GM21515 (cell line): ENCODE measurements around the gene HSPA12A.
"Not testable (repeated sequence)": the region's sequence is repeated elsewhere in the genome, so short reads cannot be mapped to it uniquely, and the experiment has no call there.

ENCODE experiments used
- ATAC-seq: cut with Tn5 transposase; IDR thresholded peaks from one replicate; pipeline ENCODE4 v1.9.1; 2021; ENCODE audit not compliant: unreplicated experiment

HSPA12A gene

DNA sequence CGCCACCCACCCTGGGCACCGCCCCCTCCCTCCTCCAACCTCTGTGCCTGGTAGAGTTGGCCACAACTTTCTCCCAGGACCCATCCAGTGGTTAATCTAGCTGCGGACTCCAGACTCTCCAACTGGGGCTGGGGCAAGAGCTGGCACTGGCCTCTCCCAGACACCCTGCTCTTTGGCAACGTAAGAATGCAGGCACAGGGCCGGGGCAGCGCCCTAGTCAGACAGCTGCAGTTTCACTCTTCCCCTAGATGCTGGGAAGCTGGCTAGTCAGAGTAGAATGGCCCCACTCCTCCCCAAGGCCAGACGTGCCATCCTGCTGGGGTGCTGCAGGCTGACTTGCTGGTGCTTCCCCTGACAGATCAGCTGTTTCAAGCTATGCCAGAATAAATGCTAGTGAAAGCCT is 22.1 kb downstream of the HSPA12A start:
- no peak for ATAC-seq

DNA sequence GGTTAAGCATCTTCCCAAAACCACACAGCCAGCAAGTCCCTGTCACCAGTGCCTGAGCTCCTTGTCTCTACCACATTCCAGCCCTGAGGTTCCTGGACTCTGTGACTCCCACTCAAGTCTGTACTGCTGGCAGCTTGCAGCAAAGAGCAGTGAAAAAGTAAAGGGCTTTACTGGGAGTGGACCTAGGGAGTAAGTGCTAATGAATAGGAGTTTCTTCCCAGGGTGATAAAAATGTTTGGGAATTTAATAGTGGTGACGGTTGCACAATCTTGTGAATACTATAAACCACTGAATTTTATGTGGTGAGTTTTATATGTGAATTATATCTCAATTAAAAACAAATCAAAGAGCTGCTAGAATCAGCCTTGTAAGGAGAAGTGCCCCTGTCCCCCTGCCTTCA is 22.6 kb downstream of the HSPA12A start:
- ATAC-seq, result no peak

DNA sequence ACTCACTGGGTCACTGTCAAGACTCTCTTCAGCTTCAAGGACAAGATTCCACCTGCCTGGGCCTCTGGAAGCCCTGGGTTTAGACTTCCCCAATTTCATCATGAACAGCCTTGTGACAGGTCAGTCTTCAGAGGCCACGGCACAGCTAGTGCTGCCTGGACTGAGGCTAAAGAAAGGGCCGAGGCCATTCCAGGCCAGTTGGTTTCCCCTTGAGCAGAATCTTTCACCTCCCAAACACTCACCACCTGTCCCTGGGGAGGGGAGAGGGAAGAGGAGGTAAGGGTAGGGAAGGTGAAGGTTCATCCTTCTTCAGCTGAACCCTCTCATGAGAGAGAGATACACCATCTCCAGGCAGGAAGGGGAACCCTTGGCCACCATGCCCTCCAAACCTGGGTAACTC is 24.3 kb downstream of the HSPA12A start:
- ATAC-seq, result no peak

DNA sequence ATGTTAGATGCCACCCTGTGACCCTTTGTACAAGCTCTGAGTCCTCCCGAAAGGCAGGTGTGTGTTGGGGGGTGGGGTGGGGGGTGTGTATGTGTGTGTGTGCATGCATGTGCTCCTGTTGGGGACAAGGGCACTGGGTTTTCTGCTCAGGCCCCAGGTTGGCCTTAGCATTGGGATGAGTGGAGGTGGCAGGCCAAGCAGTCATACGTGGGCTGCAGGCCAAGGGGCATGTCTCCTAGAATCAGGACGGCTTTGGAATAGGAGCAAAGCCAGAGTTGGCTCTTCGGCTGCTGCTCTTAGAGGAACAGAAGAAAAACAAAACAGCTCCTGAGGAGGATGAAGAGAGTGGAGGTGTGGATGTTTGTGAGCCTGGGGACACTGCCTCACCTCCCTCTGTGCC is 26.0 kb downstream of the HSPA12A start:
- no peak for ATAC-seq

DNA sequence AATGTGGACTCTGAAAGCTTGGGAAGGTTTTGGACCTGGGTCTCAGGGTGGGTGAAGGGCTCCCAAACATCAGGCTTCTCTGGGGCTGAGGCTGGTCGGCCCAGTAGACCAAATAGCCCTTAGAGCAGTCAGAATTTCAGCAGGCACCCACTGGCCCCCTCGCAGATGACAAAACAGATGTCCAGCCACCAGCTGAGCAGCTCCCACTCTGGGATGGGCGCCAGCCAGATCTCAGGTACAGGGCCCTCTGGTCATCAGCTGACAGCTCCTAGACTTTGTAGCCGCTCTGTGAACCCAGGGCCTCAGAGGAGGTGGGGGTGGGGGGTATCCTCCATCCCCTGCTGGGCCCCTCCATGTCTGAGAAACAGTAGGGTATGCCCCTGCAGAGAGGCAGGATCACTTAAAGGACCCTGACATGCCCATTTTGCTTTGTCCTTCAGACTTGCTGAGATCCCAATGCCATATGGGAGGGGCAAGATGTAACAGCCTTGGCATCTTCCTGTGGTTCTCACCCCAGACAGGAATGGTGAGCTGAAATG is 26.5 kb downstream of the HSPA12A start:
- ATAC-seq, result no peak

DNA sequence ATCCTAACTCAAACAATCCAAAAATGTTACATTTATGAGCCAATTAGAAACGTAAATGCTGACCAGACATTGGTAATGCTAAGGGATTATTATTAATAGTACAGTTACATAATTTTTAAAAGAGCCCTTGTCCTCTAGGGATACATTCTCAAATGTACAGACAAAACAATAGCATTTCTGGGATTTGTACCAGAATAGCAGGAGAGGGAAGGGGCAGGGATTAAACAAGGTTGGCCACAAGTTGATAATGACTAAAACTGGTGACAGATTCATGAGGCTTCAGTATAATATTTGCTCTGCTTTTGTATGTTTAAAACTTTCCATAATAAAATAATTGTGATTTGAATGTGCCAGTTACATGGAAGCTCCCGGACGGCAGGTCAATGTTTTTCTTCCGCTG is 27.0 kb downstream of the HSPA12A start:
- ATAC-seq, result no peak

DNA sequence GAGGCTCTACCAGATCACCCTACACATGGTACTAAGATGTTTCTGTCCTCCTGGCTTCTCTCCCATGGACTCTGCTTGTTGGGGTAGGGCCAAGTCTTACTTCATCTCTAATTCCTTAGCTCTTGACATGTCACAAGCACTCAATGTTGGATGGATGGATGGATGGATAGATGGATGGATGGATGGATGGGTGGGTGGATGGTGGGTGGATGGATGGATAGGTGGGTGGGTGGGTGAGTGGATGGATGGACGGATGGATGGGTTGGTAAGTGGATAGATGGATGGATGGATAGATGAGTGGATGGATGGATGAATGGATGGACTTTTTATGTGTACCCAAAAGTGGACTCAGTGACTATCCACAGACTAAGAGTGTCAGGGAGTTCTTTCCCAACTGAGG is 28.5 kb downstream of the HSPA12A start:
- ATAC-seq, result no peak

DNA sequence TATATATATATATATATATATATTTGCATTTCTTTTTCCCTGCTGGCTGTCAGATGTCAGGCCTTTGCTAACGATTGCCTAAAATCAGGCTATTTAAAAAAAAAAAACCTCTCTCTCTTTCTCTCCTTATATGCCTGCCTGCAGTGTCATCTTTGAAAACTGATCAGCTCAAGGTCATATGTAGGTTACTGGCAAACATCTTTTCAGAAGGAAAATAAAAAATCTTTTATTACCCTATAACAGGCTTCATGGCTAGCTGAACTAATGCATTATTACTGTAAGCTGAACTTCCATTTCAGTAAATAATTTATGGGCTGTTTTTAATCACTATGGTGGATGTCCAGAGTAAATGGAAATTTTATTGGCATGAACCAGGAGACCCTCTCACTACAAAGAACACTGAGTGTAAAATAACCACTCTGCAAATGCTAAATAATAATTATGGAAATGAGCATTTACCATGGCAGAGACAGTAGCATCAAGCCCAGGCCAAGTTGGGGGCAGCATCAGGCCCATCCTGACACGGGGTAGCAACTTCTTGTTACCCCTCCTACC is 29.3 kb downstream of the HSPA12A start:
- ATAC-seq, result no peak

DNA sequence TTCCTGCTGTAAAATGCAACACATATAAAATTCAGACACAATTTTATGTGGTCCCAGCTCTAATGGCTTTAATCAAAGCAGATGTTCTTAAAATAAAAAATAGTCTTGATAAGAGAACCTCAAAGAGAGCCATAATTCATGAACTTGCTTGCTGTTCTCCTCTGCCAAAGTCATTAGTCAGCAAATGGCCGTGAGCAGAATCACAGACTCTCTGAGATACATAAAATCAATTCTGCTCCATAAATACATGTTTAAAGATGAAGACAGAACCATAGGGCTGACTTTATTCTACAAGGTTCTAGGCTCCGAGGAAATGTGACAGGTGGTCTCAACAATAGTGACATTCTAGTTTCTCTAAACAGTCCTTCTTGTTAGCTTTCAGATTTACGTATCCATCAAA is 29.8 kb downstream of the HSPA12A start:
- ATAC-seq, result no peak

DNA sequence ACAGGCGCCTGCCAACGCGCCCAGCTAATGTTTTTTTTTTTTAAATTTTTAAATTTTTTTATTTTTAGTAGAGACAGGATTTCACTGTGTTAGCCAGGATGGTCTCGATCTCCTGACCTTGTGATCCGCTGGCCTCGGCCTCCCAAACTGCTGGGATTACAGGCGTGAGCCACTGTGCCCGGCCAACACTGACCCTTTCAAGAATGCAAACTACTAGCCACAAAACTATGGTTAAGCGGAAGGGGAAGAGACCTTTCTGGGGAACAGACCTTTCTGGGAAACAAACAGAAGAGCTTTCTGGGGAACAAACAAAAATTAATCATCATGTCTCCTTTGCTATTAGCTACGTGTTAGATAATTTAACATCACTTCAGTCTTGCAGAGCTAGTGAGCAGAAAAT is 30.6 kb downstream of the HSPA12A start:
- ATAC-seq, result not testable (repeated sequence)

DNA sequence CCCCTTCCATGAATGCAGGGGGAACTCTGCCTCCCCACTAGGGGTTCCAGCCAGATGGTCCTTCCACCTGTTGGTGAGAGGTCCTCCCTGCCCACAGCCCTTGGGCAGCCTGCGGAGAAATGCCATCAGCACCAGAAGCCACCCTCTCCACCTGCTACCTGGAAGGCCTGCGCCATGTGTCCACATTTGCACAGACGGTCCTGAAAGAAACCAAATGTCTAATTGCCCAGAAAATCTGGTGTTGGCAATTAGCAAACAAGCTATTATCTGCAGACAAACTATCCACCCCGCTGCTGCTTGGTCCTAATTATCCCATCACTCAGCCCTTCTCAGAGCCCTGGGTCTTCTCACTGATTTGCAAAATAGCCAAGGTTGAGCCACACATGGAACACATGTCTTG is 32.3 kb downstream of the HSPA12A start:
- ATAC-seq, result no peak

DNA sequence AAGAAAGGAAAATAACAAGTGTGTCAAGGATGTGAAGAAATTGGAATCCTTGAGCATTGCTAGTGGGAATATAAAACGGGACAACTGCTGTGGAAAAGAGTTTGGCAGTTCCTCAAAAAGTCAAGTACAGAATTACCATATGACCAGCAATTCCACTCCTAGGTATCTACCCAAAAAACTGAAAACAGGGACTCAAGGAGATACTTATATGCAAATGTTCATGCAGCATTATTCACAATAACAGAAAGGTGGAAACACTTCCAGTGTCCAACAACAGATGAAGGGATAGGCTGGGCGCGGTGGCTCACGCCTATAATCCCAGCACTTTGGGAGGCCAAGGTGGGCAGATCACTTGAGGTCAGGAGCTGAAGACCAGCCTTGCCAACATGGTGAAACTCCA is 33.5 kb downstream of the HSPA12A start:
- ATAC-seq, result no peak

DNA sequence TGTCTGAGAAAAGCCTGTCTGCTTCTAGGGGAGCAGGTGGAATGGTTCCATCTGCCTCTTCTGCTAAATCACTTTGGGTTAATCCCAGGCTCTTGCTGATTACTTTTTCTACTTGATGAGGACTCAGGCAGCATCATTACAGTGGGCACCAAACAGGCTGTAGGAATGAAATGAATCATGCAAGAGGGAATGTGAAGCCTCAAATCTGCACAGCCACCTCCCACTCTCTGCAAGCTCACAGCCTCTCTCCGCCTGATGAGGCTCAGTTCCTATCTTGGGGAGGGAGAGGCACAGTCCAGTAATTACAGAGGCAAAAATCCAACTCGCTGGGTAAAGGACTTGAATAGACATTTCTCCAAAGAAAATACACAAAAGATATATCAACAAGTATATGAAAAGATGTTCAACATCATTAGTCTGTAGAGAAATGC is 34.0 kb downstream of the HSPA12A start:
- no peak for ATAC-seq

DNA sequence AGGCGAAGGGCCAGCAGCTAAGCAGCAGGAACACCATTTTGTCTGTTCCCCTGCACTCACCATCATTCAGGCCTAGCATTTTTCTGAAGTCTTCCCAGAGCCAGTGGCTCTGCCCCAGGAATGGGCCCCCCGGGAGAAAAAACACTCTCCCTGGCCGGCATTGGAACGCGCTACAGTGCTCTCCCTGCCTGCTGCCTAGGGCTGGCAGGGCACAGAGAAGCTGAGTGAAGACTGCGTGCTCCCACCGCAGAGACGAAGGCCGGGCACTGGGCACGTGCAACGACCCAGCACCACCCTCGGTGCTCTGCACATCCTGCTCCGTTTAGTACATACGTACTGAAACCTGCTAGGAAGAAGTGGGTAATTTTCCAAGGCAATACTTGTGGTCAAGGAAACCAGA is 34.4 kb downstream of the HSPA12A start:
- ATAC-seq, result no peak

DNA sequence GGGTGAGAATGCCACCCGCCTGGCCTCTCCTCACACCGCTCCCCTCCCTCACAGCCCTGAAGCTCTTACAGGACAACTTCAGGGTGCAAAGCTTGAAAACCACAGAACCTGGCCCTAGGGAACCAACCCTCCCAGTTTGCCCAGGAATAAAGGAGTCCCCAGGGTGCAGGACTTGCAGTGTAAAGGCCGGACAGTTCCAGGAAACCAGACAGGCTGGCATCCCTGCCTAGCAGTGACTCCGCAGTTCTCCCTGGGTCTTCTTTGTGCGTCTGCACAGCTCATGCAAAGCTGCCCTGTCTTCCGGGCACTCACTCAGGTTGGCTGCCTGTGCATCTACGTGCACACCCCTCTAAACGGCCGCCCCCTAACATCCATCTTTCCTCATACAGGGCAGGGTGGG is 36.1 kb downstream of the HSPA12A start:
- no peak for ATAC-seq

DNA sequence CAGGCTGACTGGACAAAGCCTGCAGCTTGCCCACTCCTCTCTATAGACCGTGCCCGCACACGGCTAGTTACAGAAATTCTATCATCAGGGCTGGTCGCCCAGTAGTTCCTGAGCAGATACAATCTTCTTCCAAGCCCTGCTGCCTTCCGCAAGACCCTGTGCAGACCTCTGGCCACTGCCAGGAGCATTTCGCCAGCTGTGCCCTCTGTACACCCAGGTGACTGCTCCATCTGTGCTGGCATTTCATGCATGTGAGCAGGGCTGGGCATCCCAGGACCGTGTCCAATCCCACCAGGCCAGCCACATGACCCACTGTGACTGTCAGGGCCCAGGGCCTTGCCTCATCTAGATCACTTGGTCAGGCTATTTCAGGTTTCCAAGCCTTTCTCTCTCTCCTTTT is 36.9 kb downstream of the HSPA12A start:
- ATAC-seq, result no peak

DNA sequence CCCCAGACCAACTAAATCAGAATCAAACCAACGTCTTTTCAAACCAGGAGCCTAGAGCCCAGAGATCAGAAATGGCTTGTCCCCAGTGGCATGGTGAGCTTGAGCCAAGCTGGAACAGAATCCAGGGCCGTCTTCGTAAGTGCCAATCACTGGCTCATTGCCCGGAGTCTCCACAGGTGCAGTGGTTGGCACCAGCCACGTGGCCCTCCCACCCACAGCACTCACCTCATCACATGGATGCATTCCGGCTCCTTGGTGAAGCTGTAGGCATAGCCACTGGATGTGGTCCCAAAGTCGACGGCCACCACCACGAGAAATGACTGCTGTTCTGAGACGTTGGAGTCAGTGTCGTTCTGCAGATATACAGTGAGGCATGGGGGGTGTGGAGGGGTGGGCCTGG is 37.4 kb downstream of the HSPA12A start:
- no peak for ATAC-seq

DNA sequence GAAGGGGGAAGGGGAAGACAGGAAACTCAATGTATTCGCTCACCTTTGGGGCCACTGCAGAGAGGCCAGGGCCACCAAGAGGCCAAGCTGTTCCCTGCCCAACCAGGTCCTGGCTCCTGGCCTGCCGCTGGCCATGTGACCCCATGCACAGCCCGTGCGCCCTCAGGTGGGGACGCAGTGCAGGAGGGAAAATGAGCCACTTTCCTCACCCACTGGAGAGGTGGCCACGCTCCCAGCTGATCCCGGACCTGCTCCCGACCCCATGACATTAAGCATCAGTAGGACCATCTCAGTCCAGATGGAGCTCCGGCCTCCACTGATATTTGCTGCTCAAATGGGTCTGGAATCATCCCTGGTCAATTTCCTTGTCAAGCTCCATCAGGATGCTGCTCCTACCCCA is 40.2 kb downstream of the HSPA12A start:
- ATAC-seq, result no peak

DNA sequence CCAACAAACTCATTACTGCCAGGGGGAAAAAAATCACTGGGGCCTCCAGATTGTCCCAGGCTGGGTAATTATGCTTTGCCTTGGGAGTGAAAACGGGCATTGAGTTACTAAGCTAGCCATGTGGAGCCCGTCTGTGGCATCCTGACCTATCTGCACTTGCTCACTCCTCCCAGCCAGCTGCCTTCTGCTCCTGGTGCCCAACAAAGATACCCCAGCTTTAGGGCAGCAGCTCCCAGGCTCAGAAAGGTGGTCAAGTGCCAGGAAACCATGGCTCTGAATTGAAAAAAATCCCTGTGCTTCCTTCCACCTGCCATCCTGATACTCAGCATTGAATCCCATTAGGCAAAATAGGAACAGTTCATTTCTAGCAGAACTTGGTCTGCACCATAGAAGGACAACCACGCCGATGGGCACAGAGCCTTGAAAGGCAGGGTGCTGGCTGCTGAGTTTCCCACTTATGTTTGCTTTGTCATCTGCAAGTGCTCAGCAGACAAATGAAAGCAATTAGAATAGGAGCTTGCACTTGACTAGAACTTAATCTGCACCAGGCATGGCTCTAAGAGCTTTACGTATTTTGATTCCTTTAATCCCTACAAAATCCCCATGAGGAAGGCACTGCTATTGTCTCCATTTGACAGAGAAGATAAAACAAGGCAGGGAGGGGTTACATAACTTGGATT is 42.8 kb downstream of the HSPA12A start:
- ATAC-seq, result no peak

DNA sequence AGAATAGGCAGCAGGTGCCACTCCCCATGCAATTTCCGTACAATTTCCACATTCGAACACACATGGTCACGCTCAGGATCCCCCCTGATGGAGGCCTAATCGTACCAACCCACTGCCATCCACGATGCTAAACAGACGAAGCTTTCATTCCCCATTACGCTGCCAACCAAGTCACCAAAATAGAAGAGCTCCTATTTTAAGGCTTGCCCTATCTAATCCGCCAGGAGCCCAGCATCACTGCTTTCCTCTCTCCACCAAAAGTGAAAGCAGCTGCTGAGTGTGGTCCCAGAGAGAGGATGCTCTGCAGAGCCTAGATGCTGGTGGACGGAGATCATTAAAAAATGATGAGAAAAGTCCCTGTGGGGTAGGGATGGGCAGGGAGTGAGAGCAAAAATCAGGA is 43.3 kb downstream of the HSPA12A start:
- ATAC-seq, result no peak

DNA sequence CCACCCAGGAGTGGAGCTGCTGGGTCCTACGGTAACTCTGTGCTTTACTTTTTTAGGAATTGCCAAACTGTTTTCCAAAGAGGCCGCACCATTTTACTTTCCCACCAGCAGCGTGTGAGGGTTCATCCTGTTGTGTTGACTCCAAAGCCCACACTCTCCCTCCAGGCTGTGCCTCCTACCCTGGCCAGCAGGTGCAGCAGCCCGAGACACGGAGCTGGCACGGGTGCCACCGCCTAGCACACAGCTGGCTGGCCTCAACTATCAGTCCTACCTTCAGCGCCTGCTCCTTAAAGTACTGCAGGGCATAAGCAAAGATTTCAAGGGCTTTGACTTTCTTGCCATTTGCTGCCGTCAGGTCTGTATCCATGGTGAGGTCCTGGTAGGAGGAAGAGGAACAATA is 44.0 kb downstream of the HSPA12A start:
- no peak for ATAC-seq

DNA sequence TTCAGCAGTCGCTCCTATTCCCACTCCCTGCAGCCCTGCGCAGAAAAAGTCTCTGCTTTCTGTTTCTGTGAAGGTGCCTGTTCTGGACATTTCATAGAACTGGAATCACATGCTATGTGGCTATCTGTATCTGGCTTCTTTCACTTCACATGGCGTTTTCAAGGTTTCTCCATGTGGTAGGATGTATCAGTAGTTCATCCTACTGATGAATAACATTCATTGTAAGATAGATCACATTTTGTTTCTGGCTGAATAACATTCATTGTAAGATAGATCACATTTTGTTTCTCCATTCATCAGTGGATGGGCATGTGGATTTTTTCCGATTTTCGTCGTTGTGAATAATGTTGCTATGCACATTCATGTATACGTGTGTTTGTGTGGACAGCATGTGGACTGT is 44.5 kb downstream of the HSPA12A start:
- no peak for ATAC-seq

DNA sequence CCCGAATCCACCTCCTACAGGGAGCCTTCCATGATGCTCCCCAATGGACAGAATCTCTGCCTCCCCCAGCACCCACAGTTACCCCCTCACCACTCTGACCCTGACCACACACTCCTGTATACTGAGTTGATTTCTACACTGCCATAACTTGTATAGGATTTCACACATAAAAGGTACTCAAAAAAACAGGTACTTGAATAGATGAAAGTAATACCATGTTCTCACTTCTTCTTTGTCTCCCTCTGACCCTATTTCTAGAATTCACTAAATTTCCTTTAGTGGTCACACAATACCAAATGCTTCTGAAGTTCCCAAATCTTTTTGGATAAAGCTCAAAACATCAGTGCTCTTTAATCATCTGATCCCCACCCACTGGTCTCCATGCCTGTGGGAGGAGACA is 45.4 kb downstream of the HSPA12A start:
- ATAC-seq, result no peak
